AG10803 (cell line): ENCODE results near the gene CCDC12.

Source experiments
- DNase-seq: peaks from one replicate; pipeline ENCODE4 v3.0.0; 2010; ENCODE audit warnings: low read depth
- H3K4me3 ChIP-seq: 2 replicates; pipeline ENCODE4 v1.5.1; 2011; ENCODE audit warnings: mild to moderate bottlenecking, low read length, control low read depth
- TF ChIP-seq, protein P1 (sequence below): conservative IDR thresholded peaks from 2 replicates; pipeline ENCODE4 v1.5.1; 2011; ENCODE audit warnings: mild to moderate bottlenecking, low read length, control low read depth, inconsistent platforms

Gene CCDC12

DNA sequence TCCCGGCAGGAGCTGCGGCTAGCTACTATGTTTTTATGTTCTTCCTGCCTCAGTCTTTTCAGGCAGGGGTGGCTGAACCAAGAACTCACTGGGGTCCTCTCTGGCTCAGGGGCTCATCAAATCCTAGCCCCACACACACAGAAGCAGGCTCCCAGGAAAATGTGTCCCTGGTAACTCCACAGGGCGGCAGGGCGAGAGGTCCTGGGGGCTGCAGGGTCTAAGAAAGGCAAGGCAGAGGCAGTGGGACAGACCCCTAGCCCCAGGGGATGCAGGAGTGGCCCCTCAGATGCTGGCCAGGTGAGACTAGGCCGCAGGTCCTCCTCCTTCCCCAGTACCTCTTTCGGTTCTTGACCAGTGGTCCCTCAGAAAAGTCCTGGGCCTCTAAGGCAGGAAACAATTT lies 50.1 kb downstream of the CCDC12 start:
- TF ChIP-seq, protein P1, sequence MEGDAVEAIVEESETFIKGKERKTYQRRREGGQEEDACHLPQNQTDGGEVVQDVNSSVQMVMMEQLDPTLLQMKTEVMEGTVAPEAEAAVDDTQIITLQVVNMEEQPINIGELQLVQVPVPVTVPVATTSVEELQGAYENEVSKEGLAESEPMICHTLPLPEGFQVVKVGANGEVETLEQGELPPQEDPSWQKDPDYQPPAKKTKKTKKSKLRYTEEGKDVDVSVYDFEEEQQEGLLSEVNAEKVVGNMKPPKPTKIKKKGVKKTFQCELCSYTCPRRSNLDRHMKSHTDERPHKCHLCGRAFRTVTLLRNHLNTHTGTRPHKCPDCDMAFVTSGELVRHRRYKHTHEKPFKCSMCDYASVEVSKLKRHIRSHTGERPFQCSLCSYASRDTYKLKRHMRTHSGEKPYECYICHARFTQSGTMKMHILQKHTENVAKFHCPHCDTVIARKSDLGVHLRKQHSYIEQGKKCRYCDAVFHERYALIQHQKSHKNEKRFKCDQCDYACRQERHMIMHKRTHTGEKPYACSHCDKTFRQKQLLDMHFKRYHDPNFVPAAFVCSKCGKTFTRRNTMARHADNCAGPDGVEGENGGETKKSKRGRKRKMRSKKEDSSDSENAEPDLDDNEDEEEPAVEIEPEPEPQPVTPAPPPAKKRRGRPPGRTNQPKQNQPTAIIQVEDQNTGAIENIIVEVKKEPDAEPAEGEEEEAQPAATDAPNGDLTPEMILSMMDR = no peak
- DNase-seq = no peak
- H3K4me3 ChIP-seq = no peak overlapping the region

DNA sequence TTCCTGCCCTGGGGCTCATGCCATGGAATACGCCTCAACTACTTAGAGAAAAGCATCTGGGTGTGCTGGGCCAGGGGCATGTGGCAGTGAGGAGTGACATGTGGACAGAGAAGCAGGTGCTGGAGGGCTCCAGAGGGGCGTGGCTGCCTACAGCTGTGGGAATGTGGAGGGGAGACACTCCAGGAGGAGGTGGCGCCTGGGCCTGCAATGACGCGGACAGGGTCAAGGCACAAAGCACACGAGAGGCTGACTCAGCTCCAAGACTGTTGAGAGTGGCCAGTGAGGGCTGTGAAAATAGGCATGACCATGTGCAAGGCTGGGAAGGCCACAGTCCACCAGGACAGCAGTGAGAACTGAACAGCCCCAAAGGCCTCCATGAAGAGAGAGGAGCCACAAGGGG lies 50.5 kb downstream of the CCDC12 start:
- no peak overlapping the region for H3K4me3 ChIP-seq
- DNase-seq = peak; percentile 20

DNA sequence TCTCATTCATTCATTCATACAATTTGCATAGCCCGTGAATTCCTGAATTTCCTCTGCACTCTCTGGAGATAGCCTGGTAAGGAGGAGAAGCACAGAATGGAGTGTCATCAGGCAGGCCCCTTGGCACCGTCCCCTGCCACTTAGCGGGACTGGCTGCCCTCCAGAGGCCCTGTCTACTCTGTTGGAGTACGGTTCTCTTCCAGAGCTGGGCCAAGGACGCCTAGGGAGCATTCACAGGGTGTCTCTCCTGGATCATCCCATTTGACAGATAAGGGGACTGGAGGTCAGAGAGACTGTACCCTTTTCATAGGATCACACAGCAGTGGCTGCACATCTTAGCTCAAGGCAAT lies 51.0 kb downstream of the CCDC12 start:
- TF ChIP-seq, protein P1 = no peak
- H3K4me3 ChIP-seq = no peak overlapping the region
- no peak for DNase-seq

More for the DNA sequence above, 50.5 kb downstream of the CCDC12 start:
- TF ChIP-seq, protein P1 = no peak

DNA sequence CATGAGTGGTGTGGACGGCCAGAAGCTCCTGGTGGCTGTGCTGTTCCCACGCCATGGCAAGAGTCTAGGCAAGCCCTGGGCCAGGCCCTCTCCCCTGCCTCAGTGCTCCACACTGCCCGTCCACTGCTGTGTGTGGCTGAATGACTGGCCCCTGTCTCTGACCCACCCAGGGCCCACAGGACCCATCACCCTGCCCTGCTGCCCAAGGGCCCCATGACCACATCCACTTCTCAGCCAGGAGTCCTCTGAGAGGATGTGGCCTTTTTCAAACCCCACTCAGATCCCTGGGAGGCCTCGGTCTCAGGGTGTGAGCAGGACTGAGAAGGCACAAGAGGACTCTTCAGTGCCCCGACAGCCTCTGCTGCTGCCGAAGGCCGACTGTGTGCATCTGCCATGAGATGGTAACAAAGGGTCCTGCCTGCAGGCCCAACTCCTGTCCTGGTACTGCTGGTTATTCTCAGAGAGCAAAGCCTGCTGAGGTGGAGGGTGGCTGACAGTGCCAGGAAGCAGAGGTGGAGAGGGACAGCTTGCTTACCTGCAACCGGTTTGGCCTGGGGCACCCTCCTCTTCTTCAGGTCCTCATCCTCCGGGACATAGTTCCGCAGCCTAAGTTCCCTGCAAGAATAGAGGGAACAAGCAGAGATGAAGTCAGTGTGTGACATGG lies 51.5 kb downstream of the CCDC12 start:
- no peak for DNase-seq
- TF ChIP-seq, protein P1 = no peak
- H3K4me3 ChIP-seq = no peak overlapping the region

DNA sequence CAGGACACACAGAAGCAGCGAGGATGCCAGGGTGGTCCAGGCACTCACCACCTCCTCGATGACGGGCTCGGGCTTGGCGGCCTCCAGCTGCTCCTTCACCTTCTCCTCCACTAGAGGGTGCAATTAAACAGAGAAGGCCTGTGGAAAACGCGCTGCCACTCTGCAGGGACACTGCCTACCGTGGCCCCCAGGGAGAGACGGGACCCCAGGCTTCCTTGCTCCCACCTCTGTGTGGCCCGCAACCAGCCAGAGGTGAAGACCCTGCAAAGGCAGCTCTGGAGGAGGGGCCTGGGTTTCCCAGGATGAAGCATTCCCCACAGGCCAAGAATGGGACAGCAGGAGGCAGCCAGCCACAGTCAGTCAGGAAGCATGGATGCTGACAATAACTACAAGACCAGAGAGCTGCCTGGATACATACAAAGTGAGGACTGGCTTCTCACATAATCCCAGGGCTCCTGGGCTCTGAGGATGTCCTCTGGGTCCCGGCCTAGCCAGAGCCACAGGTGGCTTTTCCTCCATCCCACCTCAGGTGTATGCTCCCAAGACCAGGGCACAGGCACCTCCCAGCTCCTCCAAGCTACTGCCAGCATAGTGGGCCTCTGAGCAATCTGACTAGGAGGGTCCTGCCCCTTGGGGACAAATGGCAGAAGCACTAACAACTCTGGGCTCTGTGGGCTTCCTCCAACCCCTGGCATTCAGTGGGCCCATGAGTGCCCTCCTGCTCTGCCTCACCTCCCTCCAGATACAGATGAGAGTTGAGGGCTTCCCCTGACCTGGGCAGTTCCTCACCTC lies 52.8 kb downstream of the CCDC12 start:
- DNase-seq = peak; percentile 21
- TF ChIP-seq, protein P1 = peak; percentile 64
- H3K4me3 ChIP-seq = no peak overlapping the region

DNA sequence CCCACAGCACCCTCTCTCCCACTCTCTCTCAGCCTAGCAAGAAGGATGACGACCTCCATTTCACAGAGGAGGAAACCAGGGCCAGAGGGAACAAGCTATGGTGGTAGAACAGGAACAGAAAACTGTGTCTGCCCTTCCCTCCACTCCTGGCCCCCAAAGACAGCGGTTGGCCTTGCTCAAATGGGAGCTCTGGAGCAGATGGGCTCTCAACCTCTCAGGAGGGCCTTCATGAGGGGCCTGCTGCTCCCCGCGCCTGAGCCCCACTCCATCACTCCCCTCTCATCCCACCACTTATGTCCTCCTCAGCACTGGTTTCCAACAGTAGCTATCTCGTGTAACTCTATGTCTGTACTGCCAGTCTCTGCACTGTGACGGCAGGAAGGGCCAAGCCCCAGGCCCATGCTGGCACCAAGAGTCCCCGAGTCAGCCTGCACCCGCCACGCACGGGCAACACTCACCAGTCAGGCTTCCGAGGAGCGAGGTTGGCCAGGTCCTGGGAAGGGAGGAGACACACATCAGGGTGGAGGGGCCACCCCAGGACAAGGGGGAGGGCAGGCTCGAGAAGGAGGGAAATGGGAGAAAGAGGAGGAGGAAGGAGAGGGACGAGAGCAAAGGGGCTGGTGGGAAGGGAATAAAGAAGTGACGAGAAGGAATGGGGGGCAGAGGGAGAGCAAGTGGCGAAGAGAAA lies 53.5 kb downstream of the CCDC12 start:
- no peak for DNase-seq
- TF ChIP-seq, protein P1 = no peak
- H3K4me3 ChIP-seq = no peak overlapping the region
